C4-2B (cell line): ENCODE results near the gene SLIT3.

ENCODE experiments used
- H3K27ac ChIP-seq: fragments of 450-650 bp; 2 replicates; pipeline ENCODE4 v1.5.1; 2017
- ZFX ChIP-seq: fragments of 450-650 bp; IDR thresholded peaks from 2 replicates; pipeline ENCODE4 v1.6.1; 2017
- TF ChIP-seq, protein P1 (sequence below): fragments of 450-650 bp; conservative IDR thresholded peaks from 2 replicates; pipeline ENCODE4 v1.5.1; 2017; ENCODE audit warnings: mild to moderate bottlenecking

SLIT3 gene

GRCh38 chr5:168892618-168893186 lies 408.2 kb downstream of the SLIT3 start:
- TF ChIP-seq ZFX: no peak
- TF ChIP-seq, protein P1, sequence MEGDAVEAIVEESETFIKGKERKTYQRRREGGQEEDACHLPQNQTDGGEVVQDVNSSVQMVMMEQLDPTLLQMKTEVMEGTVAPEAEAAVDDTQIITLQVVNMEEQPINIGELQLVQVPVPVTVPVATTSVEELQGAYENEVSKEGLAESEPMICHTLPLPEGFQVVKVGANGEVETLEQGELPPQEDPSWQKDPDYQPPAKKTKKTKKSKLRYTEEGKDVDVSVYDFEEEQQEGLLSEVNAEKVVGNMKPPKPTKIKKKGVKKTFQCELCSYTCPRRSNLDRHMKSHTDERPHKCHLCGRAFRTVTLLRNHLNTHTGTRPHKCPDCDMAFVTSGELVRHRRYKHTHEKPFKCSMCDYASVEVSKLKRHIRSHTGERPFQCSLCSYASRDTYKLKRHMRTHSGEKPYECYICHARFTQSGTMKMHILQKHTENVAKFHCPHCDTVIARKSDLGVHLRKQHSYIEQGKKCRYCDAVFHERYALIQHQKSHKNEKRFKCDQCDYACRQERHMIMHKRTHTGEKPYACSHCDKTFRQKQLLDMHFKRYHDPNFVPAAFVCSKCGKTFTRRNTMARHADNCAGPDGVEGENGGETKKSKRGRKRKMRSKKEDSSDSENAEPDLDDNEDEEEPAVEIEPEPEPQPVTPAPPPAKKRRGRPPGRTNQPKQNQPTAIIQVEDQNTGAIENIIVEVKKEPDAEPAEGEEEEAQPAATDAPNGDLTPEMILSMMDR: no peak
- no peak overlapping the region for H3K27ac ChIP-seq

DNA sequence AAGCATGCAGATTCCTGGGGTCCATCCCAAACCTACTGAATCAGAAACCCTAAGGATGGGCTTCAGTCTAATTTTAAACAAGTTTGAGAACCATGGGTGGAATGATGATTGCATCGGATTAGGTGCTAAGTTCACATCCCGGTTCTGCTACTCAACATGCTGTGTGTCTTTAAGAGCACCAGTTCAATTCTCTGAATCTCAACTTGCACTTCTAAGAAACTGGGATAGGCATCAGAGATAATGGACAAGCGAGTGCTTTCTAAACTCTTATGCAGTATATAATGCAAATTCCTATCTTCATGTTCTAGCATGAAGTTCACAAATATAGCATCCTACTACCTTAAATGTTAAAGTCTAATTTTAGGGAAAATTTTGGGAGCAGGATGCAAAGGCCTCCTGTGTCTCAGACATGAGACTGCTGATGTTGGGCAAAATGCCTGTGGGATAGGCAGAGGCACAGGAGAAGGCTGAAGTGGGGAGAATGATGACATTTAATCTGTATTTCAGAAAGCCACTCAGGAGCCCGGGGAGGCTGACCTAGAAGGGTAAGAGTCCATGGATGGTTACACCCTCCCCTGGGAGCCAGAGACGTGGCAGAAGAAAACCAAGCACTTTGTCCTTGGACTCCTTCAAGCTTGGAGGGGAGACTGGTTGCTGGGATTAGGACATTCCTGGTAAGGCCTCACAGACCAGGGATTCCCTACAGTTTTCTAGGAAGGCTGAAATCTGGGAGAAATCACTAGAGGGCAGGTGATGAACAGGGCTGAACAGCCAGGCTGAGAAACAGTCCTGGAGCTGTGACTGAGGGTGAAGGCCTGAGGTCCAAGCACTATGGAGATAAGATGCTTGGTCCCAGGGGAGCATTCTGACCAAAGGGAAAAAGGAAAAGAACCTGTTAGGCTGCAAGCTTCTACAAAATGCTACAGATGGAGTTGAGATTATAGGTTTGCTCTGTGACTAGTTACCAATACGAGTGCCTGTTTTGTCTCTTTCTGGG lies 409.8 kb downstream of the SLIT3 start:
- TF ChIP-seq ZFX: no peak
- TF ChIP-seq, protein P1: no peak
- no peak overlapping the region for H3K27ac ChIP-seq

DNA sequence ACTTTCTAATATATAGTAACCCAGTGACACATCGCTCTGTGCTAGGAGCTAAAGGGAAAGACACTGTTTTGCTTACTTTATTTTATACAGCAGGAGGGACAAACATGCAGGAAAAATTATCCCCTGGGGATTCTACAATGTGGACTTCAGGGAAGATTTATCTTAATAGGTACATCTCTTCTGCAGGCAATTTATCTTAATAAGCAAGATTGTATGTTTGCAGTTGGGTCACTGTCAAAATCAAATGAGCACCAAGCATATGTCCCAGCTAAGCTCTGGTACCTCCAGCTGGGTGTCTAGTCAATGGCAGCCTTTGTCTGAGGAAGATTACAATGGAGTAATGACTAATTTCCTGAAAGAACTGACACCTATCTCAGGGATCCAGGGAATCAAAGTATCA lies 411.9 kb downstream of the SLIT3 start:
- TF ChIP-seq, protein P1: no peak
- TF ChIP-seq ZFX: no peak
- no peak overlapping the region for H3K27ac ChIP-seq

- TF ChIP-seq, protein P1: no peak
- TF ChIP-seq ZFX: no peak
- H3K27ac ChIP-seq: no peak overlapping the region
Observed at GRCh38 chr5:168887931-168888330, 413.0 kb downstream of the SLIT3 start.

DNA sequence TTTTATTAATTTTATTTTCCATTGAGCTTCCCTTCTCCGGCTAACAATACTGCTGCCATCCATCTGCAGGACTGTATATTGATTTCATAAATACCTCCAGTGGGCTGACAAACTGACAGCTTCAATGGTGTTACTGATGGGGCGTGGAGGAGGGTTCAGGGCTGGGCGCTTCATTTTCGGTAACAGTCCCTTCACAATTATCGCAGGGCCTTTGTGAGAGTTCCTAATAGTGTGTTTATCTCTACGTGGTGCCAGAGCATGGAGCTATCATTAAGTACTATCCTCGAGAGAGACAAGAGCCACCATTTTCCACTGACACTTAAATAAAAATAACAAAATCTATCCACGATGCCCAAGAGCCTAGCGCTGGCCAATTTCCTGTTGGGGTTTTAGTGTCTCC lies 414.8 kb downstream of the SLIT3 start:
- no peak overlapping the region for H3K27ac ChIP-seq
- no peak for TF ChIP-seq ZFX

DNA sequence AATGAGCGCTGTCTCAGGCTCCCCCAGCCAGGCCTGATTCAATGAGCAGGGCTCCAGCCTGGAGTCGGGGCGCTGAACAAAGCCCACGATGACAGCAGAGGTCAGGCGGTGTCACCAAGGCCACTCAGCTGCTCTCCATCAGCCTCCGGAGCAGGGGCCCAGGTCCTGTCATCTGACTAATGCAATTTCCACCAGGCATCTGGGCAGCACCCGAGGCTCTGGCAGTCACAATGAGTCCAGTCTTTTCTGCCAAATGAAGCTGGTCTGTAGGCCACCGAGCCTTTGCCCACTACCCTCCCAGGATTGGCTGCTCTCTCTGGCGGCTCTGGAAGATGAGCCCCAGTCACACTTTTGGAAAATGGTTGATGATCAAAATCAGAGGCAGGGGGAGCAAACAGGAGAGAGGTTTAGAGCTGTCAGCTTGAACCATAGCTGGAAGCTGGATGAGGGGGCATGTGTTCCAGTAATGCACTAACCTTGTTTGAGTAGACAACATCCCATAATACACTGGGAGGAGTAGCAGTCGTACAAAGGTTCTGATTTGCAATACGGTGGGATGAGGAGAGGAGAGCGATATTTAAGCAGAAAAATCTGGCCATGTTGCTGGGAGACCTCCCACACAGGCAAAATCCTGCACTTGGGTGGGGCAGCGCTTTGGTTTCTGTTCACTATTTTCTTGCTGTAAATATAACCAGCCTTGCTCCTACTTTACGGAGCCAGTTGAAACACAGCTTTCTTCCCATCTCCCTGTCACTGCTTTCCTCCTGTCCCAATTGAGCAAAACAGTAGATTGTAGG lies 415.4 kb downstream of the SLIT3 start:
- H3K27ac ChIP-seq: no peak overlapping the region
- no peak for TF ChIP-seq ZFX
- TF ChIP-seq, protein P1: no peak

DNA sequence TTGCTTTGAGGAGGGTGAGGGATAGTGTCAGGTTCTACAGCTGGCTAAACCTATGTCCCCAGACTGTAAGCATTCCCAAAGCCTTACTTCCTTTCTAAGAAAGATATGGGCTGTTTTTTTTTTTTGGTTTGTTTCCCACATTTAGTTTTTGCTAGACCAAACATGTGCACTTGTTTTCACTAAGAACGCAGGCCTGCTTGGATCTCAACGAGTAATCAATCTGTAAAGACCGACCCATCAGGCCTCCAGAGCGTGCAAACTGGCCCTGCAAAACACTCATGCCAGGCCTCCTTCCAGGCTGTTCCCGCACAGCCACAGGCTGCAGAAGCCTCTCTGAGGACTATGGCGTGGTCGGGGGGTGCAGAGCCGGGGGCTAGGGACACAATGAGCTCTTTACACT lies 416.9 kb downstream of the SLIT3 start:
- H3K27ac ChIP-seq: no peak overlapping the region
- no peak for TF ChIP-seq ZFX
- TF ChIP-seq, protein P1: no peak
